GM12891 (cell line): ENCODE results near the gene NSD1.

Source experiments
- DNase-seq: peaks from one replicate; pipeline ENCODE4 v3.0.0; 2011; ENCODE audit warnings: low spot score; ENCODE audit not compliant: insufficient read length
- FAIRE-seq: peaks from 2 replicates; lab custom pipeline; 2011; peaks lifted over from hg19 to GRCh38; lab: Jason Lieb, UNC
- PAX5 ChIP-seq: IDR thresholded peaks from 2 replicates; pipeline ENCODE4 v1.6.1; 2011; ENCODE audit warnings: low read length, moderate library complexity, mild to moderate bottlenecking; ENCODE audit not compliant: insufficient read depth, severe bottlenecking
- POLR2A ChIP-seq: IDR thresholded peaks from 2 replicates; pipeline ENCODE4 v1.6.1; 2011; ENCODE audit warnings: low read depth, low read length, control low read depth
- POLR2AphosphoS5 ChIP-seq: IDR thresholded peaks from 2 replicates; pipeline ENCODE4 v1.6.1; 2011; ENCODE audit warnings: low read depth, low read length, control low read depth
- POU2F2 ChIP-seq: IDR thresholded peaks from 2 replicates; pipeline ENCODE4 v1.6.1; 2011; ENCODE audit warnings: low read depth, mild to moderate bottlenecking, control low read depth, low read length, moderate library complexity
- SPI1 ChIP-seq: IDR thresholded peaks from 2 replicates; pipeline ENCODE4 v1.6.1; 2011; ENCODE audit warnings: low read depth, low read length, control low read depth
- TAF1 ChIP-seq: IDR thresholded peaks from 2 replicates; pipeline ENCODE4 v1.6.1; 2011; ENCODE audit warnings: low read depth, low read length, control low read depth

NSD1 gene

GRCh38 chr5:177294632-177295031, 161.1 kb downstream of the NSD1 start:
- no peak for TF ChIP-seq TAF1
- no peak for TF ChIP-seq SPI1
- no peak for TF ChIP-seq POU2F2
- no peak for TF ChIP-seq PAX5
- TF ChIP-seq POLR2AphosphoS5 = no peak
- no peak for TF ChIP-seq POLR2A

GRCh38 chr5:177295924-177296323, 162.4 kb downstream of the NSD1 start:
- DNase-seq = no peak
- TF ChIP-seq POLR2A = no peak
- peak; percentile 49 for TF ChIP-seq SPI1
- FAIRE-seq = peak; percentile 72

More at GRCh38 chr5:177294632-177295031, 161.1 kb downstream of the NSD1 start:
- FAIRE-seq (no peak), DNase-seq (no peak)

- FAIRE-seq = peak; percentile 76
- DNase-seq = no peak
- TF ChIP-seq SPI1 (0 out of 2 replicates have a peak, but pooled peaks have one; percentile 12), POLR2AphosphoS5 (no peak), POLR2A (no peak), PAX5 (no peak)
Observed at GRCh38 chr5:177296581-177296980, 163.0 kb downstream of the NSD1 start.

GRCh38 chr5:177297922-177298321, 164.3 kb downstream of the NSD1 start:
- DNase-seq (no peak), FAIRE-seq (no peak)
- TF ChIP-seq POU2F2 (no peak), TAF1 (no peak), PAX5 (no peak), POLR2AphosphoS5 (no peak), POLR2A (no peak), SPI1 (no peak)

GRCh38 chr5:177299697-177300096, 166.1 kb downstream of the NSD1 start:
- FAIRE-seq = no peak
- DNase-seq = no peak

GRCh38 chr5:177300236-177300880, 166.8 kb downstream of the NSD1 start:
- no peak for DNase-seq

More at GRCh38 chr5:177299697-177300096, 166.1 kb downstream of the NSD1 start:
- no peak for TF ChIP-seq POLR2A

GRCh38 chr5:177300951-177301350, 167.4 kb downstream of the NSD1 start:
- FAIRE-seq (no peak), DNase-seq (no peak)
- TF ChIP-seq PAX5 = no peak
- no peak for TF ChIP-seq POLR2A

More at GRCh38 chr5:177300236-177300880, 166.8 kb downstream of the NSD1 start:
- TF ChIP-seq SPI1 (peak; percentile 96), TAF1 (peak; percentile 34; the same call in 1 of the 2 replicates), POU2F2 (no peak), POLR2A (no peak), PAX5 (no peak), POLR2AphosphoS5 (peak; percentile 39; the same call in 1 of the 2 replicates)
- FAIRE-seq = peak; percentile 90

GRCh38 chr5:177301503-177302165, 168.1 kb downstream of the NSD1 start:
- DNase-seq = no peak
- no peak for FAIRE-seq
- no peak for TF ChIP-seq SPI1
- TF ChIP-seq POLR2A = no peak
- TF ChIP-seq TAF1 = no peak
- no peak for TF ChIP-seq PAX5
- no peak for TF ChIP-seq POU2F2
- 0 out of 2 replicates have a peak, but pooled peaks have one; percentile 15 for TF ChIP-seq POLR2AphosphoS5

- TF ChIP-seq POLR2A = 0 out of 2 replicates have a peak, but pooled peaks have one; percentile 24
- no peak for TF ChIP-seq POU2F2
- no peak; the same call in none of the 2 replicates for TF ChIP-seq POLR2AphosphoS5
- DNase-seq = no peak
- FAIRE-seq = peak; percentile 23
Observed at GRCh38 chr5:177302354-177303110, 169.0 kb downstream of the NSD1 start.
